Smooth muscle cell (in vitro differentiated cells): Measurements from ENCODE around the gene SYT1. TPM values are rescaled to one million over a fixed set of nuclear protein-coding genes. Genes with fewer than 3 reads are reported as not detected.

ENCODE experiments used
- DNase-seq: peaks from one replicate; lab custom pipeline; 2025; ENCODE audit not compliant: unreplicated experiment; lab: John Stamatoyannopoulos, UW
- H2AFZ ChIP-seq: fragments of 200-600 bp; sonication (generic); 2 replicates; pipeline ENCODE4 v1.6.0; 2016; ENCODE audit warnings: antibody characterized with exemption, low read depth, mild to moderate bottlenecking
- H3F3A ChIP-seq: fragments of 200-600 bp; sonication (generic); 2 replicates; pipeline ENCODE4 v1.6.0; 2017; ENCODE audit warnings: antibody characterized with exemption, low read depth
- H3K27ac ChIP-seq: fragments of 200-600 bp; sonication (generic); 2 replicates; pipeline ENCODE4 v1.5.1; 2016; ENCODE audit warnings: low read depth, mild to moderate bottlenecking
- H3K27me3 ChIP-seq: fragments of 200-600 bp; sonication (generic); 2 replicates; pipeline ENCODE4 v1.6.1; 2016; ENCODE audit warnings: low read depth, mild to moderate bottlenecking
- H3K36me3 ChIP-seq: fragments of 200-600 bp; sonication (generic); 2 replicates; pipeline ENCODE4 v1.5.1; 2016; ENCODE audit warnings: low read depth
- H3K4me1 ChIP-seq: fragments of 200-600 bp; sonication (generic); 2 replicates; pipeline ENCODE4 v1.5.1; 2016; ENCODE audit warnings: low read depth
- H3K4me2 ChIP-seq: fragments of 200-600 bp; sonication (generic); 2 replicates; pipeline ENCODE4 v1.6.0; 2016; ENCODE audit warnings: mild to moderate bottlenecking
- H3K4me3 ChIP-seq: fragments of 200-600 bp; sonication (generic); 2 replicates; pipeline ENCODE4 v1.5.1; 2016; ENCODE audit warnings: mild to moderate bottlenecking
- H3K79me2 ChIP-seq: fragments of 200-600 bp; sonication (generic); 2 replicates; pipeline ENCODE4 v1.6.0; 2016; ENCODE audit warnings: low read depth, mild to moderate bottlenecking
- H3K9ac ChIP-seq: fragments of 200-600 bp; sonication (generic); 2 replicates; pipeline ENCODE4 v1.6.0; 2016; ENCODE audit warnings: low read depth
- H3K9me3 ChIP-seq: fragments of 200-600 bp; sonication (generic); replicated peaks from 2 replicates; pipeline ENCODE4 v1.5.1; 2016; ENCODE audit warnings: low read depth
- H4K20me1 ChIP-seq: fragments of 200-600 bp; sonication (generic); 2 replicates; pipeline ENCODE4 v1.6.0; 2016; ENCODE audit warnings: low read depth
- WGBS: methylation state at CpG from one replicate; pipeline ENCODE4 v1.1.7; 2016; ENCODE audit warnings: low lambda C conversion rate; 5-methylcytosine and 5-hydroxymethylcytosine counted together
- polyA plus RNA-seq: library from polyadenylated mRNA; unstranded; fragments of >200 nt; fragmentation: Nextera tagmentation; extraction: Ambion mirVana; gene quantifications from 2 replicates; pipeline ENCODE4 v1.2.1, GENCODE V29; 2016
- total RNA-seq: library from RNA; depleted of rRNA; stranded (reverse); fragments of >200 nt; gene quantifications from 2 replicates; pipeline ENCODE4 v1.2.3, GENCODE V29; 2014
- TF ChIP-seq, protein P1 (sequence below): fragments of 200-600 bp; sonication (generic); IDR thresholded peaks from 2 replicates; pipeline ENCODE4 v1.5.1; 2017; ENCODE audit warnings: borderline replicate concordance, mild to moderate bottlenecking, antibody characterized with exemption; ENCODE audit not compliant: insufficient read depth, poor library complexity, severe bottlenecking

SYT1 gene
- total and polyA plus RNA-seq, 2 experiments from 2014 or later = 5.2 to 10.2 TPM

GRCh38 chr12:79296133-79296532 is 431.6 kb downstream of the SYT1 start:
- H3K27ac ChIP-seq = no peak overlapping the region
- H3K9me3 ChIP-seq = no peaks in the 10 kb centered on the region
- H3K4me2 ChIP-seq = no peak overlapping the region
- H2AFZ ChIP-seq = no peak overlapping the region
- no peaks in the 10 kb centered on the region for H3F3A ChIP-seq
- H3K27me3 ChIP-seq = no peaks in the 10 kb centered on the region
- TF ChIP-seq, protein P1, sequence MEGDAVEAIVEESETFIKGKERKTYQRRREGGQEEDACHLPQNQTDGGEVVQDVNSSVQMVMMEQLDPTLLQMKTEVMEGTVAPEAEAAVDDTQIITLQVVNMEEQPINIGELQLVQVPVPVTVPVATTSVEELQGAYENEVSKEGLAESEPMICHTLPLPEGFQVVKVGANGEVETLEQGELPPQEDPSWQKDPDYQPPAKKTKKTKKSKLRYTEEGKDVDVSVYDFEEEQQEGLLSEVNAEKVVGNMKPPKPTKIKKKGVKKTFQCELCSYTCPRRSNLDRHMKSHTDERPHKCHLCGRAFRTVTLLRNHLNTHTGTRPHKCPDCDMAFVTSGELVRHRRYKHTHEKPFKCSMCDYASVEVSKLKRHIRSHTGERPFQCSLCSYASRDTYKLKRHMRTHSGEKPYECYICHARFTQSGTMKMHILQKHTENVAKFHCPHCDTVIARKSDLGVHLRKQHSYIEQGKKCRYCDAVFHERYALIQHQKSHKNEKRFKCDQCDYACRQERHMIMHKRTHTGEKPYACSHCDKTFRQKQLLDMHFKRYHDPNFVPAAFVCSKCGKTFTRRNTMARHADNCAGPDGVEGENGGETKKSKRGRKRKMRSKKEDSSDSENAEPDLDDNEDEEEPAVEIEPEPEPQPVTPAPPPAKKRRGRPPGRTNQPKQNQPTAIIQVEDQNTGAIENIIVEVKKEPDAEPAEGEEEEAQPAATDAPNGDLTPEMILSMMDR = no peak
- 93% methylated on average over 5 of the region's 5 CpGs for whole genome bisulfite sequencing
- no peaks in the 10 kb centered on the region for H3K4me1 ChIP-seq
- H3K4me3 ChIP-seq = no peak overlapping the region
- no peaks in the 10 kb centered on the region for H3K36me3 ChIP-seq
- H3K79me2 ChIP-seq = no peaks in the 10 kb centered on the region
- DNase-seq = no peak
- H4K20me1 ChIP-seq = no peaks in the 10 kb centered on the region
- H3K9ac ChIP-seq = no peak overlapping the region

DNA sequence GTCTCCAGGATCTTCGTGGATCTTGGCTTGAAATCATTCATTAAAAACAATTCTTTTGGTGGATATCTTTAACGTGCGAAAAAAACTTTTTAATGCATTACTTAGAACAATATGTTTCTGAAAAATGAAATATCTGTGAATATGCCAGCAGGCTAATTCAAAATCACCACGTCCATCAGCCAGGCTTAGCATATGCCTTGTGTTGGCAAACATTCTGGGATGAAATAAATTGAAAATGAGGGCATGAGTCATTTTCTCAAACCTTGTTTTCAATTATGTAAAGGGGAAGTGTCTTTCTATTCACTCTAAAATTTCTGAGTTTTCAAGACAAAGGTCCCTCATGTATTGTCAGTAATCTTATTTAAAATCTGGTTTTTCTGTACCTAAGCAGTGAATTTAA is 432.3 kb downstream of the SYT1 start:
- no peaks in the 10 kb centered on the region for H3F3A ChIP-seq
- H3K9ac ChIP-seq = no peak overlapping the region
- H4K20me1 ChIP-seq = no peaks in the 10 kb centered on the region
- TF ChIP-seq, protein P1 = no peak
- no peaks in the 10 kb centered on the region for H3K9me3 ChIP-seq
- no peak for DNase-seq
- H3K4me1 ChIP-seq = no peaks in the 10 kb centered on the region
- H2AFZ ChIP-seq = no peak overlapping the region
- no peaks in the 10 kb centered on the region for H3K79me2 ChIP-seq
- H3K27me3 ChIP-seq = no peaks in the 10 kb centered on the region
- H3K36me3 ChIP-seq = no peaks in the 10 kb centered on the region
- no peak overlapping the region for H3K4me2 ChIP-seq
- no peak overlapping the region for H3K4me3 ChIP-seq
- H3K27ac ChIP-seq = no peak overlapping the region
- WGBS = 97% methylated on average over 4 of the region's 4 CpGs

GRCh38 chr12:79298506-79298905 is 433.9 kb downstream of the SYT1 start:
- no peak overlapping the region for H3K4me2 ChIP-seq
- no peaks in the 10 kb centered on the region for H3K27me3 ChIP-seq
- no peaks in the 10 kb centered on the region for H4K20me1 ChIP-seq
- H2AFZ ChIP-seq = no peak overlapping the region
- no peaks in the 10 kb centered on the region for H3K79me2 ChIP-seq
- no peaks in the 10 kb centered on the region for H3F3A ChIP-seq
- H3K9me3 ChIP-seq = no peaks in the 10 kb centered on the region
- TF ChIP-seq, protein P1 = no peak
- no peaks in the 10 kb centered on the region for H3K36me3 ChIP-seq
- H3K27ac ChIP-seq = no peak overlapping the region
- DNase-seq = no peak
- no peak overlapping the region for H3K9ac ChIP-seq
- no peak overlapping the region for H3K4me3 ChIP-seq
- no peaks in the 10 kb centered on the region for H3K4me1 ChIP-seq

- H3K27ac ChIP-seq = no peak overlapping the region
- H3K27me3 ChIP-seq = no peaks in the 10 kb centered on the region
- H3K79me2 ChIP-seq = no peaks in the 10 kb centered on the region
- no peaks in the 10 kb centered on the region for H3F3A ChIP-seq
- 82% methylated on average over 5 of the region's 5 CpGs for WGBS
- no peak overlapping the region for H2AFZ ChIP-seq
- H4K20me1 ChIP-seq = no peaks in the 10 kb centered on the region
- H3K36me3 ChIP-seq = no peaks in the 10 kb centered on the region
- no peak overlapping the region for H3K4me3 ChIP-seq
- no peaks in the 10 kb centered on the region for H3K4me1 ChIP-seq
- no peak overlapping the region for H3K4me2 ChIP-seq
- H3K9me3 ChIP-seq = no peaks in the 10 kb centered on the region
- TF ChIP-seq, protein P1 = no peak
- no peak overlapping the region for H3K9ac ChIP-seq
- DNase-seq = no peak
These were observed 435.0 kb downstream of the SYT1 start for GRCh38 chr12:79299447-79300198.
